Gastrocnemius medialis (tissue), 4 donors: Measurements from ENCODE around the gene NAXD.
"Not testable (repeated sequence)": the region's sequence is repeated elsewhere in the genome, so short reads cannot be mapped to it uniquely, and the experiment has no call there.

Experiments used
- CTCF ChIP-seq, 5 experiments: fragments of 450-650 bp in 3 of 5; fragments of 200-600 bp in 2 of 5; sonication (generic) in 2 of 5; IDR thresholded peaks in 4 of 5; conservative IDR thresholded peaks in 1 of 5; 1 replicate in 4 of 5; 2 replicates in 1 of 5; pipeline ENCODE4 v1.5.1; 2016 to 2019; ENCODE audit warnings: antibody characterized with exemption in 5 of 5, mild to moderate bottlenecking in 3 of 5, moderate library complexity in 3 of 5
- POLR2A ChIP-seq, 2 donors: fragments of 450-650 bp; IDR thresholded peaks; one replicate each; pipeline ENCODE4 v1.6.1; 2017; ENCODE audit warnings: antibody characterized with exemption in 2 of 2, mild to moderate bottlenecking in 2 of 2, moderate library complexity in 2 of 2

GRCh38 chr13:110569962-110570361 lies 45.4 kb upstream of the NAXD start:
- TF ChIP-seq POLR2A (IDR thresholded peaks at IDR 0.05); CTCF (IDR thresholded peaks at IDR 0.05 in 4 of 5, conservative IDR thresholded peaks at IDR 0.05 in 1 of 5): not testable (repeated sequence)
